Muscle of leg (tissue), 11 donors: ENCODE results near the gene DCTN5. TPM values are rescaled to one million over a fixed set of nuclear protein-coding genes. Genes with fewer than 3 reads are reported as not detected.

Experiments
- DNase-seq: peaks from one replicate; pipeline ENCODE4 v3.0.0; 2013
- H3K27ac ChIP-seq: one replicate; pipeline ENCODE4 v1.5.1; 2013; ENCODE audit warnings: mild to moderate bottlenecking, low read length, control low read depth
- H3K27me3 ChIP-seq: one replicate; pipeline ENCODE4 v1.6.1; 2013; ENCODE audit warnings: low read length; ENCODE audit not compliant: control insufficient read depth, insufficient read depth
- H3K36me3 ChIP-seq: one replicate; pipeline ENCODE4 v1.6.1; 2013; ENCODE audit warnings: low read length; ENCODE audit not compliant: control insufficient read depth, insufficient read depth
- H3K4me1 ChIP-seq: one replicate; pipeline ENCODE4 v1.6.1; 2013; ENCODE audit warnings: low read length; ENCODE audit not compliant: control insufficient read depth, insufficient read depth
- H3K4me3 ChIP-seq: one replicate; pipeline ENCODE4 v1.5.1; 2013; ENCODE audit warnings: low read length, control low read depth
- H3K9me3 ChIP-seq: replicated peaks from 2 replicates; pipeline ENCODE4 v1.6.1; 2013; ENCODE audit warnings: low read depth, low read length; ENCODE audit not compliant: control insufficient read depth
- WGBS: methylation state at CpG from one replicate; pipeline ENCODE4 v1.1.5; 2013; ENCODE audit warnings: missing lambda C conversion rate; ENCODE audit not compliant: insufficient coverage; 5-methylcytosine and 5-hydroxymethylcytosine counted together
- polyA plus RNA-seq, 8 donors: library from polyadenylated mRNA; unstranded; fragments of 120-200 nt; gene quantifications; one replicate each; pipeline versions ENCODE4 v1.2.1 to v1.2.3, GENCODE V29; 2013; ENCODE audit warnings: inconsistent platforms in 1 of 8, low replicate concordance in 1 of 8; ENCODE audit not compliant: insufficient read length in 8 of 8, insufficient read depth in 1 of 8
- total RNA-seq: library from RNA; stranded (reverse); fragments of 120-200 nt; gene quantifications from one replicate; pipeline ENCODE4 v1.2.4, GENCODE V29; 2013

The DCTN5 gene
- total and polyA plus RNA-seq, 9 donors: 33.2 to 47.3 (median 41.7) TPM

GRCh38 chr16:23676924-23677480, 35.7 kb downstream of the DCTN5 start:
- Histone ChIP-seq H3K9me3 (no peaks in the 10 kb centered on the region), H3K36me3 (peaks cover 36% of the 10 kb centered on the region), H3K4me3 (no peak overlapping the region), H3K27ac (no peak overlapping the region), H3K4me1 (peaks cover 25% of the 10 kb centered on the region), H3K27me3 (no peaks in the 10 kb centered on the region)
- no CpG with 5 or more reads among the region's 2 CpGs for WGBS
- DNase-seq: no peak

GRCh38 chr16:23678430-23679273, 37.4 kb downstream of the DCTN5 start, which contains the start of gene PLK1:
PLK1 (plus strand) TSS chr16:23678889; CDS start chr16:23678933, 44 bp downstream.
- WGBS: under 1% methylated on average over 71 of the region's 75 CpGs

GRCh38 chr16:23679274-23679985, 38.2 kb downstream of the DCTN5 start:
- Histone ChIP-seq H3K27me3 (no peaks in the 10 kb centered on the region), H3K4me3 (peak overlapping the region; percentile 64), H3K9me3 (no peaks in the 10 kb centered on the region), H3K36me3 (peaks cover 47% of the 10 kb centered on the region), H3K27ac (no peak overlapping the region), H3K4me1 (peaks cover 23% of the 10 kb centered on the region)
- DNase-seq: peak; percentile 21
- WGBS: under 1% methylated on average over 22 of the region's 24 CpGs

More at GRCh38 chr16:23678430-23679273, 37.4 kb downstream of the DCTN5 start, which contains the start of gene PLK1:
- DNase-seq: peak; percentile 90
- Histone ChIP-seq H3K36me3 (peaks cover 41% of the 10 kb centered on the region), H3K27ac (no peak within 1 kb of the TSS), H3K27me3 (no peaks in the 10 kb centered on the region), H3K4me1 (peaks cover 25% of the 10 kb centered on the region), H3K9me3 (no peaks in the 10 kb centered on the region), H3K4me3 (peak within 1 kb of the TSS; percentile 64)

- H3K4me3 ChIP-seq: peak overlapping the region; percentile 64
- H3K27ac ChIP-seq: no peak overlapping the region
- H3K27me3 ChIP-seq: no peaks in the 10 kb centered on the region
- H3K9me3 ChIP-seq: no peaks in the 10 kb centered on the region
- H3K4me1 ChIP-seq: peaks cover 23% of the 10 kb centered on the region
- H3K36me3 ChIP-seq: peaks cover 49% of the 10 kb centered on the region
- WGBS: 16% methylated on average over 6 of the region's 6 CpGs
- no peak for DNase-seq
Measured at GRCh38 chr16:23679986-23680336, 38.7 kb downstream of the DCTN5 start.

GRCh38 chr16:23682181-23682580, 40.9 kb downstream of the DCTN5 start:
- WGBS: no CpG with 5 or more reads among the region's 1 CpG
- peaks cover 23% of the 10 kb centered on the region for H3K4me1 ChIP-seq
- H3K4me3 ChIP-seq: no peak overlapping the region
- no peak for DNase-seq
- H3K27ac ChIP-seq: no peak overlapping the region
- H3K9me3 ChIP-seq: no peaks in the 10 kb centered on the region
- H3K27me3 ChIP-seq: no peaks in the 10 kb centered on the region
- H3K36me3 ChIP-seq: peaks cover 58% of the 10 kb centered on the region

GRCh38 chr16:23683487-23683886, 42.2 kb downstream of the DCTN5 start:
- no peak for DNase-seq
- H3K27me3 ChIP-seq: no peaks in the 10 kb centered on the region
- H3K36me3 ChIP-seq: peaks cover 71% of the 10 kb centered on the region
- no peaks in the 10 kb centered on the region for H3K9me3 ChIP-seq
- H3K4me3 ChIP-seq: no peak overlapping the region
- H3K27ac ChIP-seq: no peak overlapping the region
- WGBS: 100% methylated on average over 2 of the region's 3 CpGs
- H3K4me1 ChIP-seq: peaks cover 18% of the 10 kb centered on the region

- Histone ChIP-seq H3K4me1 (no peaks in the 10 kb centered on the region), H3K4me3 (no peak overlapping the region), H3K27ac (no peak overlapping the region), H3K27me3 (no peaks in the 10 kb centered on the region), H3K36me3 (peaks cover 76% of the 10 kb centered on the region), H3K9me3 (no peaks in the 10 kb centered on the region)
- WGBS: 94% methylated on average over 16 of the region's 16 CpGs
- no peak for DNase-seq
Measured at GRCh38 chr16:23687034-23687808, 46.0 kb downstream of the DCTN5 start.

- Histone ChIP-seq H3K9me3 (no peaks in the 10 kb centered on the region), H3K36me3 (peaks cover 59% of the 10 kb centered on the region), H3K27ac (no peak overlapping the region), H3K4me1 (peaks cover 3% of the 10 kb centered on the region), H3K4me3 (no peak overlapping the region), H3K27me3 (no peaks in the 10 kb centered on the region)
- no peak for DNase-seq
- 96% methylated on average over 29 of the region's 36 CpGs for WGBS
Measured at GRCh38 chr16:23689442-23690187, 48.3 kb downstream of the DCTN5 start.

- Histone ChIP-seq H3K27ac (no peak overlapping the region), H3K36me3 (peaks cover 50% of the 10 kb centered on the region), H3K27me3 (no peaks in the 10 kb centered on the region), H3K4me3 (no peak overlapping the region), H3K4me1 (peaks cover 8% of the 10 kb centered on the region), H3K9me3 (no peaks in the 10 kb centered on the region)
- WGBS: 92% methylated on average over 16 of the region's 25 CpGs
- no peak for DNase-seq
Measured at GRCh38 chr16:23690771-23691482, 49.7 kb downstream of the DCTN5 start.
